Non-pigmented ciliary epithelial cell (primary cell): Measurements from ENCODE around the gene CAPN13.

Source experiments
- DNase-seq: peaks from one replicate; pipeline ENCODE4 v3.0.0-alpha.2; 2010; ENCODE audit warnings: low read depth

The CAPN13 gene

GRCh38 chr2:30786923-30787685, 20.1 kb downstream of the CAPN13 start:
- no peak for DNase-seq

GRCh38 chr2:30784682-30785081, 22.6 kb downstream of the CAPN13 start:
- no peak for DNase-seq

GRCh38 chr2:30781961-30782533, 25.2 kb downstream of the CAPN13 start:
- no peak for DNase-seq

GRCh38 chr2:30781451-30781850, 25.8 kb downstream of the CAPN13 start:
- DNase-seq, result no peak

GRCh38 chr2:30780776-30781330, 26.4 kb downstream of the CAPN13 start:
- no peak for DNase-seq

GRCh38 chr2:30778611-30779010, 28.6 kb downstream of the CAPN13 start:
- DNase-seq, result no peak

GRCh38 chr2:30777661-30778505, 29.4 kb downstream of the CAPN13 start:
- no peak for DNase-seq

- DNase-seq, result no peak
Observed at GRCh38 chr2:30776831-30777635, 30.2 kb downstream of the CAPN13 start.

- no peak for DNase-seq
Observed at GRCh38 chr2:30775833-30776232, 31.4 kb downstream of the CAPN13 start.

- no peak for DNase-seq
Observed at GRCh38 chr2:30772021-30772705, 35.1 kb downstream of the CAPN13 start.

- DNase-seq, result no peak
Observed at GRCh38 chr2:30770816-30771576, 36.2 kb downstream of the CAPN13 start.

GRCh38 chr2:30769891-30770462, 37.3 kb downstream of the CAPN13 start:
- DNase-seq, result no peak

- no peak for DNase-seq
Observed at GRCh38 chr2:30769481-30769780, 37.8 kb downstream of the CAPN13 start.

- no peak for DNase-seq
Observed at GRCh38 chr2:30768708-30769480, 38.4 kb downstream of the CAPN13 start.

- DNase-seq, result no peak
Observed at GRCh38 chr2:30768036-30768686, 39.1 kb downstream of the CAPN13 start.

- no peak for DNase-seq
Observed at GRCh38 chr2:30766666-30767065, 40.6 kb downstream of the CAPN13 start.

- DNase-seq, result no peak
Observed at GRCh38 chr2:30765876-30766470, 41.3 kb downstream of the CAPN13 start.

- DNase-seq, result no peak
Observed at GRCh38 chr2:30765191-30765590, 42.1 kb downstream of the CAPN13 start.
